Esophagus squamous epithelium (tissue), 4 donors: ENCODE measurements around the gene GALNT14.

ENCODE experiments used
- POLR2A ChIP-seq, 4 donors: fragments of 450-650 bp; IDR thresholded peaks; one replicate each; pipeline ENCODE4 v1.6.1; 2017; ENCODE audit warnings: antibody characterized with exemption in 4 of 4, mild to moderate bottlenecking in 4 of 4, moderate library complexity in 3 of 4
- TF ChIP-seq, protein P1 (sequence below), 6 experiments: fragments of 450-650 bp in 4 of 6; fragments of 200-600 bp in 2 of 6; sonication (generic) in 2 of 6; IDR thresholded peaks; one replicate each; pipeline ENCODE4 v1.5.1; 2016 to 2019; ENCODE audit warnings: antibody characterized with exemption in 6 of 6, mild to moderate bottlenecking in 4 of 6, moderate library complexity in 4 of 6

- no peak for TF ChIP-seq POLR2A (IDR thresholded peaks at IDR 0.05)
- TF ChIP-seq, protein P1, sequence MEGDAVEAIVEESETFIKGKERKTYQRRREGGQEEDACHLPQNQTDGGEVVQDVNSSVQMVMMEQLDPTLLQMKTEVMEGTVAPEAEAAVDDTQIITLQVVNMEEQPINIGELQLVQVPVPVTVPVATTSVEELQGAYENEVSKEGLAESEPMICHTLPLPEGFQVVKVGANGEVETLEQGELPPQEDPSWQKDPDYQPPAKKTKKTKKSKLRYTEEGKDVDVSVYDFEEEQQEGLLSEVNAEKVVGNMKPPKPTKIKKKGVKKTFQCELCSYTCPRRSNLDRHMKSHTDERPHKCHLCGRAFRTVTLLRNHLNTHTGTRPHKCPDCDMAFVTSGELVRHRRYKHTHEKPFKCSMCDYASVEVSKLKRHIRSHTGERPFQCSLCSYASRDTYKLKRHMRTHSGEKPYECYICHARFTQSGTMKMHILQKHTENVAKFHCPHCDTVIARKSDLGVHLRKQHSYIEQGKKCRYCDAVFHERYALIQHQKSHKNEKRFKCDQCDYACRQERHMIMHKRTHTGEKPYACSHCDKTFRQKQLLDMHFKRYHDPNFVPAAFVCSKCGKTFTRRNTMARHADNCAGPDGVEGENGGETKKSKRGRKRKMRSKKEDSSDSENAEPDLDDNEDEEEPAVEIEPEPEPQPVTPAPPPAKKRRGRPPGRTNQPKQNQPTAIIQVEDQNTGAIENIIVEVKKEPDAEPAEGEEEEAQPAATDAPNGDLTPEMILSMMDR (IDR thresholded peaks at IDR 0.05) = no peak
Observed at GRCh38 chr2:31089645-31090044, 48.6 kb downstream of the GALNT14 start.
